HepG2 (cell line): ENCODE measurements around the gene ZNF324B. TPM values are rescaled to one million over a fixed set of nuclear protein-coding genes. Genes with fewer than 3 reads are reported as not detected.
"Not testable (repeated sequence)": the region's sequence is repeated elsewhere in the genome, so short reads cannot be mapped to it uniquely, and the experiment has no call there.

Source experiments
- ATAC-seq: fragments of 200-7000 bp; cut with Tn5 transposase; 3 replicates; pipeline ENCODE4 v1.9.1; 2020; ENCODE audit warnings: mild to moderate bottlenecking, moderate library complexity
- BruUV-seq: library from RNA; stranded (reverse); fragments of 400-500 nt; replicated peaks from 2 replicates; lab custom pipeline; 2021; lab: Mats Ljungman, UMichigan
- CTCF ChIA-PET: fragments of 300-600 bp; formaldehyde crosslinking; extraction: SDS; loops from one replicate; lab custom pipeline; 2021; ENCODE audit warnings: low total read pairs, inconsistent platforms, low intra/inter-chr PET ratio; lab: Yijun Ruan, JAX
- POLR2A ChIA-PET: fragments of 350-600 bp; sonication (Branson Sonifier 250); formaldehyde crosslinking; loops from one replicate; lab custom pipeline; 2020; ENCODE audit warnings: antibody characterized with exemption, inconsistent platforms; lab: Yijun Ruan, JAX
- DNase-seq: peaks from one replicate; pipeline ENCODE4 v3.0.0-alpha.2; 2015; ENCODE audit warnings: low spot score
- FAIRE-seq: peaks from 3 replicates; lab custom pipeline; 2011; peaks lifted over from hg19 to GRCh38; lab: Jason Lieb, UNC
- H2AFZ ChIP-seq: one replicate; pipeline ENCODE4 v1.6.1; 2011; ENCODE audit warnings: low read length, inconsistent platforms
- H3K27ac ChIP-seq: fragments of 300-600 bp; 3 replicates; pipeline ENCODE4 v1.8.0; 2011; ENCODE audit warnings: mixed run types, mild to moderate bottlenecking, mixed read lengths, low read length, inconsistent platforms; ENCODE audit not compliant: insufficient read depth; ENCODE audit errors: extremely low read length
- H3K27me3 ChIP-seq, 2 experiments: fragments of 200-600 bp in 1 of 2; 2 replicates in 1 of 2; 3 replicates in 1 of 2; pipeline versions ENCODE4 v1.6.0 to v1.8.0; 2011; ENCODE audit warnings: low read length in 2 of 2, mild to moderate bottlenecking in 2 of 2, moderate library complexity in 2 of 2, inconsistent platforms in 1 of 2; ENCODE audit not compliant: insufficient read depth in 2 of 2, control insufficient read depth in 1 of 2
- H3K36me3 ChIP-seq, 2 experiments: fragments of 200-600 bp in 1 of 2; replicated peaks in 1 of 2; 2 replicates in 1 of 2; 3 replicates in 1 of 2; pipeline versions ENCODE4 v1.5.1 to v1.8.0; 2011; ENCODE audit warnings: low read length in 2 of 2, inconsistent platforms in 1 of 2; ENCODE audit not compliant: insufficient read depth in 2 of 2, control insufficient read depth in 1 of 2
- H3K4me1 ChIP-seq: 2 replicates; pipeline ENCODE4 v1.5.1; 2012; ENCODE audit warnings: low read length, inconsistent platforms; ENCODE audit not compliant: insufficient read depth
- H3K4me2 ChIP-seq: 2 replicates; pipeline ENCODE4 v1.6.0; 2011; ENCODE audit warnings: low read depth, low read length, inconsistent platforms
- H3K4me3 ChIP-seq, 3 experiments: fragments of 200-600 bp in 1 of 3; sonication (generic), shearing (Covaris generic) in 1 of 3; replicated peaks in 1 of 3; 2 replicates each; pipeline ENCODE4 v1.5.1; 2011 to 2016; ENCODE audit warnings: low read length in 3 of 3, inconsistent platforms in 2 of 3, low read depth in 2 of 3, mild to moderate bottlenecking in 2 of 3, control low read depth in 1 of 3, mixed read lengths in 1 of 3; ENCODE audit not compliant: insufficient read depth in 1 of 3
- H3K79me2 ChIP-seq: one replicate; pipeline ENCODE4 v1.6.1; 2011; ENCODE audit warnings: low read length, inconsistent platforms; ENCODE audit not compliant: insufficient read depth
- H3K9ac ChIP-seq: 2 replicates; pipeline ENCODE4 v1.6.0; 2011; ENCODE audit warnings: mild to moderate bottlenecking, low read depth, low read length, inconsistent platforms; ENCODE audit not compliant: insufficient read depth
- H3K9me3 ChIP-seq: 2 replicates; pipeline ENCODE4 v1.5.1; 2012; ENCODE audit warnings: mild to moderate bottlenecking, low read length
- H4K20me1 ChIP-seq: 2 replicates; pipeline ENCODE4 v1.6.0; 2011; ENCODE audit warnings: inconsistent platforms, mild to moderate bottlenecking, low read length, moderate library complexity; ENCODE audit not compliant: insufficient read depth
- FOSL2 ChIP-seq: sonication (generic); formaldehyde crosslinking; IDR thresholded peaks from 2 replicates; pipeline ENCODE4 v1.4.0; 2020; ENCODE audit warnings: missing genetic modification reagents
- HDAC1 ChIP-seq: sonication (generic); formaldehyde crosslinking; IDR thresholded peaks from 2 replicates; pipeline ENCODE4 v1.5.1; 2020; ENCODE audit warnings: mild to moderate bottlenecking, missing genetic modification reagents
- NFIB ChIP-seq: sonication (generic); formaldehyde crosslinking; IDR thresholded peaks from 2 replicates; pipeline ENCODE4 v1.9.0; 2021; ENCODE audit warnings: missing genetic modification reagents, mild to moderate bottlenecking, borderline replicate concordance
- PLRG1 ChIP-seq: fragments of 450-650 bp; conservative IDR thresholded peaks from 2 replicates; pipeline ENCODE4 v1.6.1; 2016
- PRMT3 ChIP-seq: sonication (generic); formaldehyde crosslinking; IDR thresholded peaks from 2 replicates; pipeline ENCODE4 v1.8.1; 2022; ENCODE audit warnings: low read depth, mild to moderate bottlenecking, moderate library complexity, missing genetic modification reagents, borderline replicate concordance
- SYNCRIP ChIP-seq: fragments of 200-400 bp; formaldehyde crosslinking; IDR thresholded peaks from 2 replicates; pipeline ENCODE4 v1.6.1; 2018; ENCODE audit warnings: mild to moderate bottlenecking, low read depth, low read length; ENCODE audit not compliant: insufficient read depth
- ZNF362 ChIP-seq: sonication (generic); formaldehyde crosslinking; IDR thresholded peaks from 2 replicates; pipeline ENCODE4 v1.4.0; 2020; ENCODE audit warnings: missing genetic modification reagents, mild to moderate bottlenecking, borderline replicate concordance
- ZNF460 ChIP-seq: sonication (generic); formaldehyde crosslinking; IDR thresholded peaks from 2 replicates; pipeline ENCODE4 v1.5.1; 2020; ENCODE audit warnings: missing genetic modification reagents, mild to moderate bottlenecking, borderline replicate concordance
- ZNF549 ChIP-seq: sonication (generic); formaldehyde crosslinking; IDR thresholded peaks from 2 replicates; pipeline ENCODE4 v1.5.0; 2020; ENCODE audit warnings: missing genetic modification reagents
- WGBS: methylation state at CpG from one replicate; pipeline ENCODE4 v1.1.6; 2017; ENCODE audit warnings: low lambda C conversion rate; 5-methylcytosine and 5-hydroxymethylcytosine counted together
- in situ Hi-C: cut with HindIII; loops from 2 replicates; pipeline ENCODE4 v1.10.0; 2017; ENCODE audit warnings: low pct_unique_long_range_greater_than_20kb; ENCODE audit not compliant: extremely low pct_ligation_motif_present
- intact Hi-C: fragments of 100-400 bp; cut with micrococcal nuclease; formaldehyde crosslinking; loops from one replicate; pipeline ENCODE4 v1.10.0; 2022; ENCODE audit not compliant: unreplicated experiment
- polyA plus RNA-seq, 8 experiments: library from polyadenylated mRNA; depleted of rRNA in 3 of 8; stranded (reverse) in 7 of 8; unstranded in 1 of 8; fragments of >200 nt; fragmentation: Illumina TruSeq in 4 of 8; extraction: Trizol in 4 of 8; gene quantifications; 2 replicates each; pipeline versions ENCODE4 v1.2.1 to v1.2.3, GENCODE V29; 2011 to 2016; ENCODE audit warnings: low read depth in 4 of 8, missing spikeins in 1 of 8, mixed read lengths in 1 of 8; ENCODE audit not compliant: insufficient read depth in 1 of 8
- total RNA-seq, 5 experiments: library from RNA; depleted of rRNA; stranded (reverse); fragments of >200 nt; fragmentation: Illumina TruSeq; extraction: Trizol; gene quantifications; 2 replicates each; pipeline ENCODE4 v1.2.3, GENCODE V29; 2016; ENCODE audit warnings: low read depth in 1 of 5
- TF ChIP-seq, protein P1 (sequence below): sonication (generic); formaldehyde crosslinking; IDR thresholded peaks from 2 replicates; pipeline ENCODE4 v1.4.0; 2020; ENCODE audit warnings: missing genetic modification reagents, mild to moderate bottlenecking, borderline replicate concordance

The ZNF324B gene
- total and polyA plus RNA-seq, 2 of the 13 experiments (the other 11 are each of a cell fraction or from before 2014, with no cell fraction given), result 0.53 to 3.0 TPM

DNA sequence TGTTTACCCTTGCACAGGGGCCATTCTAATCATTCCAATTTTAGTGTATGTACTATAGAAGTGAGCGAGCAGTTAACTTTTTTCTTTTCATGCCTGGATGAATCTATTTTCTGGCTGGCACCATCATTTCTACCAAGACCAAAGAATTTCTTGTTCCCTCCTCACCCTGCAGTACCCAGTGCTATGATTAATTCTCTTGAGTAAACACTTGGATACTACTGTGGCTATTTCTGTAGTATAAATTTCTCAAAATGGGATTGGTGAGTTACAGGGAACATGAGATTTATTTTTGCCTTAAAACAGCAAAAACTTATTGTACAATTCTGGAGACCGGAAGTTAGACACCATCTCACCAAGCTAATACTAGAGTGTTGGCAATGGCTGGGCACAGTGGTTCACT, 32.4 kb downstream of the ZNF324B start (continued):
- TF ChIP-seq, protein P1, sequence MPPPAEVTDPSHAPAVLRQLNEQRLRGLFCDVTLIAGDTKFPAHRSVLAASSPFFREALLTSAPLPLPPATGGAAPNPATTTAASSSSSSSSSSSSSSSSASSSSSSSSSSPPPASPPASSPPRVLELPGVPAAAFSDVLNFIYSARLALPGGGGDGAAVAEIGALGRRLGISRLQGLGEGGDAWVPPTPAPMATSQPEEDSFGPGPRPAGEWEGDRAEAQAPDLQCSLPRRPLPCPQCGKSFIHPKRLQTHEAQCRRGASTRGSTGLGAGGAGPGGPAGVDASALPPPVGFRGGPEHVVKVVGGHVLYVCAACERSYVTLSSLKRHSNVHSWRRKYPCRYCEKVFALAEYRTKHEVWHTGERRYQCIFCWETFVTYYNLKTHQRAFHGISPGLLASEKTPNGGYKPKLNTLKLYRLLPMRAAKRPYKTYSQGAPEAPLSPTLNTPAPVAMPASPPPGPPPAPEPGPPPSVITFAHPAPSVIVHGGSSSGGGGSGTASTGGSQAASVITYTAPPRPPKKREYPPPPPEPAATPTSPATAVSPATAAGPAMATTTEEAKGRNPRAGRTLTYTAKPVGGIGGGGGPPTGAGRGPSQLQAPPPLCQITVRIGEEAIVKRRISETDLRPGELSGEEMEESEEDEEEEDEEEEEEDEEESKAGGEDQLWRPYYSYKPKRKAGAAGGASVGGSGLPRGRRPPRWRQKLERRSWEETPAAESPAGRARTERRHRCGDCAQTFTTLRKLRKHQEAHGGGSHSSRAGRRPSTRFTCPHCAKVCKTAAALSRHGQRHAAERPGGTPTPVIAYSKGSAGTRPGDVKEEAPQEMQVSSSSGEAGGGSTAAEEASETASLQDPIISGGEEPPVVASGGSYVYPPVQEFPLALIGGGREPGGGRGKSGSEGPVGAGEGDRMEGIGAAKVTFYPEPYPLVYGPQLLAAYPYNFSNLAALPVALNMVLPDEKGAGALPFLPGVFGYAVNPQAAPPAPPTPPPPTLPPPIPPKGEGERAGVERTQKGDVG, result no peak
- TF ChIP-seq PRMT3 (CRISPR knock-in tag) (no peak), FOSL2 (CRISPR knock-in tag) (no peak), ZNF549 (CRISPR knock-in tag) (no peak), PLRG1 (no peak), NFIB (CRISPR knock-in tag) (no peak), HDAC1 (CRISPR knock-in tag) (no peak), SYNCRIP (no peak)

- H3K4me1 ChIP-seq, H3K9me3 ChIP-seq, FAIRE-seq, H3K4me2 ChIP-seq, H4K20me1 ChIP-seq, intact Hi-C loops, H3K4me3 ChIP-seq, in situ Hi-C loops, DNase-seq, H3K27ac ChIP-seq, H3K9ac ChIP-seq, POLR2A ChIA-PET, CTCF ChIA-PET, H3K79me2 ChIP-seq, H2AFZ ChIP-seq, BruUV-seq, ATAC-seq, H3K27me3 ChIP-seq: not testable (repeated sequence)
- TF ChIP-seq ZNF362 (CRISPR knock-in tag) (peak; percentile 64), ZNF460 (peak; percentile 79; the same call in 1 of the 2 replicates)
- WGBS, result 93% methylated on average over 5 of the region's 5 CpGs
- H3K36me3 ChIP-seq, result peaks cover 1 to 18% of the 10 kb centered on the region in 2 experiments; a peak in 2 of 5 replicates
These were observed 32.9 kb downstream of the ZNF324B start for GRCh38 chr19:58484349-58484748.
